GM23248 (cell line): Measurements from ENCODE around the gene NCAM2.

Experiments used
- EZH2 ChIP-seq: fragments of 200-600 bp; sonication (generic); IDR thresholded peaks from 2 replicates; pipeline ENCODE4 v1.6.1; 2018; ENCODE audit warnings: antibody characterized with exemption, mild to moderate bottlenecking; ENCODE audit not compliant: insufficient read depth, poor library complexity, severe bottlenecking
- EZH2phosphoT487 ChIP-seq: fragments of 200-600 bp; sonication (generic); IDR thresholded peaks from 2 replicates; pipeline ENCODE4 v1.6.1; 2018; ENCODE audit warnings: antibody characterized with exemption, moderate library complexity, mild to moderate bottlenecking, low read depth; ENCODE audit not compliant: insufficient read depth

GRCh38 chr21:21196848-21197247, 198.6 kb downstream of the NCAM2 start:
- no peak for TF ChIP-seq EZH2
- no peak for TF ChIP-seq EZH2phosphoT487
